ENCODE results near the gene MTHFSD. TPM values are rescaled to one million over a fixed set of nuclear protein-coding genes. Genes with fewer than 3 reads are reported as not detected.
"Not testable (repeated sequence)": the region's sequence is repeated elsewhere in the genome, so short reads cannot be mapped to it uniquely, and the experiment has no call there.

MTHFSD gene
- total and polyA plus RNA-seq, 2 donors (not counting 3 experiments of a cell fraction or from before 2014, with no cell fraction given) = 16.7 to 21.1 TPM

- Histone ChIP-seq H3K27me3 (ENCODE audit: control insufficient read depth in 2 of 2, insufficient read depth in 2 of 2, low read length in 2 of 2) (no peaks in the 10 kb centered on the region), H3K4me1 (ENCODE audit: control insufficient read depth, extremely low read depth, insufficient read depth, low read length) (peaks cover 24% of the 10 kb centered on the region), H3K9me1 (replicated peaks; ENCODE audit: control insufficient read depth, extremely low read depth, insufficient read depth, low read length) (no peaks in the 10 kb centered on the region), H3K9me3 (replicated peaks; ENCODE audit: control insufficient read depth, insufficient read depth, low read length) (no peaks in the 10 kb centered on the region), H3K27ac (ENCODE audit: insufficient read depth, low read depth, low read length) (peak overlapping the region; percentile 54), H3K36me3 (ENCODE audit: control insufficient read depth in 2 of 2, extremely low read depth in 1 of 2, insufficient read depth in 2 of 2, low read length in 2 of 2) (no peaks in the 10 kb centered on the region), H3K4me3 (replicated peaks in 1 of 3; ENCODE audit: insufficient read depth in 1 of 3, low read depth in 1 of 3, low read length in 3 of 3) (no peak overlapping the region), H3K4me2 (ENCODE audit: insufficient read depth, low read length) (no peak overlapping the region), H4K20me1 (replicated peaks; ENCODE audit: control insufficient read depth, extremely low read depth, insufficient read depth, low read length) (no peaks in the 10 kb centered on the region), H3K79me2 (ENCODE audit: control insufficient read depth, insufficient read depth, low read length) (no peaks in the 10 kb centered on the region), H3K9ac (replicated peaks; ENCODE audit: extremely low read depth, insufficient read depth, low read length) (no peak overlapping the region), H2AFZ (ENCODE audit: low read depth, low read length) (no peak overlapping the region)
- CTCF ChIA-PET = interaction anchor here (0.6 to 1.1 kb wide), 7 partner anchors 10 to 472 kb away, joined by 3 to 4 read pairs (median 3); no protein-coding TSS in a partner anchor
- dilution Hi-C loops (cut with MboI; ENCODE audit: extremely low pct_ligation_motif_present, low sequenced_read_pairs) (no loop called here), intact Hi-C loops (cut with micrococcal nuclease) (no loop called here)
- POLR2A ChIA-PET = interaction anchor here (1.0 kb wide), 1 partner anchor 15 kb away, joined by 6 read pairs; no protein-coding TSS in a partner anchor
- peak; percentile 91 for FAIRE-seq
- no TSS peak for BruUV-seq (replicated peaks)
- DNase-seq (ENCODE audit: low read depth, low spot score) = peak; percentile 63
- TF ChIP-seq FOS (IDR thresholded peaks at IDR 0.05; ENCODE audit: borderline replicate concordance, insufficient read depth, low read length) (peak; percentile 58), EZH2 (IDR thresholded peaks at IDR 0.05; ENCODE audit: borderline replicate concordance, low read depth, low read length, severe bottlenecking) (no peak), CTCF (IDR thresholded peaks at IDR 0.05; ENCODE audit: extremely low read depth in 1 of 2, insufficient read depth in 1 of 2, low read depth in 1 of 2, low read length in 2 of 2) (no peak), JUN (IDR thresholded peaks at IDR 0.05; ENCODE audit: borderline replicate concordance, insufficient read depth, insufficient read length, low read depth) (peak; percentile 37), MYC (IDR thresholded peaks at IDR 0.05; ENCODE audit: low read depth, low read length) (no peak), POLR2A (IDR thresholded peaks at IDR 0.05; ENCODE audit: low read depth, low read length) (no peak), GATA2 (IDR thresholded peaks at IDR 0.05; ENCODE audit: insufficient read depth, insufficient read length, low read depth, low read length) (no peak)
Measured at GRCh38 chr16:86590501-86591144, 35.6 kb upstream of the MTHFSD start.

- H3K4me1 ChIP-seq (ENCODE audit: control insufficient read depth, extremely low read depth, insufficient read depth, low read length) = peaks cover 29% of the 10 kb centered on the region
- peak; percentile 40 for FAIRE-seq
- CTCF ChIA-PET; POLR2A ChIA-PET; dilution Hi-C loops (cut with MboI; ENCODE audit: extremely low pct_ligation_motif_present, low sequenced_read_pairs); H3K4me2 ChIP-seq (ENCODE audit: insufficient read depth, low read length); H3K9ac ChIP-seq (replicated peaks; ENCODE audit: extremely low read depth, insufficient read depth, low read length); H3K9me3 ChIP-seq (replicated peaks; ENCODE audit: control insufficient read depth, insufficient read depth, low read length); H3K27me3 ChIP-seq (ENCODE audit: control insufficient read depth in 2 of 2, insufficient read depth in 2 of 2, low read length in 2 of 2); H3K36me3 ChIP-seq (ENCODE audit: control insufficient read depth in 2 of 2, extremely low read depth in 1 of 2, insufficient read depth in 2 of 2, low read length in 2 of 2); H3K4me3 ChIP-seq (replicated peaks in 1 of 3; ENCODE audit: insufficient read depth in 1 of 3, low read depth in 1 of 3, low read length in 3 of 3); DNase-seq (ENCODE audit: low read depth, low spot score); H3K79me2 ChIP-seq (ENCODE audit: control insufficient read depth, insufficient read depth, low read length); intact Hi-C loops (cut with micrococcal nuclease); H4K20me1 ChIP-seq (replicated peaks; ENCODE audit: control insufficient read depth, extremely low read depth, insufficient read depth, low read length); BruUV-seq (replicated peaks); H3K27ac ChIP-seq (ENCODE audit: insufficient read depth, low read depth, low read length); H2AFZ ChIP-seq (ENCODE audit: low read depth, low read length); H3K9me1 ChIP-seq (replicated peaks; ENCODE audit: control insufficient read depth, extremely low read depth, insufficient read depth, low read length): not testable (repeated sequence)
Measured at GRCh38 chr16:86587955-86588354, 32.9 kb upstream of the MTHFSD start.
